GM19099 (cell line): ENCODE measurements around the gene RNASE7.

Experiments used
- POLR2A ChIP-seq: IDR thresholded peaks from 3 replicates; pipeline ENCODE4 v1.6.1; 2011; ENCODE audit warnings: low read depth; ENCODE audit not compliant: insufficient read length; ENCODE audit errors: extremely low read depth

Gene RNASE7

DNA sequence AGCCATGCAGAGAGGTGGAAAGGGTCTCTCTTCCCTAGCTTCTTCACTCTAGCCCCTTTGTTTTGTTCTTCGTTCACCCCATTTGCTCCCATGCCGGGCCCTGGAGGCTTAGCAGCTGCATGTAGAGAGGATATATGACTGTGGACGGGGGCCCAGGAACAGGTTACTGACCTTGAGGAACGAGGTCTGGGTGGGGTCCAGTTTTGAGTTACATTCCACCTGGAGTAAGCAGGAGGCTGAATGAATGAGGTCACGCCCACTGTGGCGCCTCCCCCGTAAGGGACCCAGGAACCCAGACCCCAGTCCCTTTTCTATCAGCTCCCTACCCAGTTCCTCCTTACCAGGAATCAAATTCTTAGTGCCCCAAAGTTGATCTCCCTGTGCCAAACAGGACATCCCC is 23.9 kb upstream of the RNASE7 start:
- TF ChIP-seq POLR2A = no peak

DNA sequence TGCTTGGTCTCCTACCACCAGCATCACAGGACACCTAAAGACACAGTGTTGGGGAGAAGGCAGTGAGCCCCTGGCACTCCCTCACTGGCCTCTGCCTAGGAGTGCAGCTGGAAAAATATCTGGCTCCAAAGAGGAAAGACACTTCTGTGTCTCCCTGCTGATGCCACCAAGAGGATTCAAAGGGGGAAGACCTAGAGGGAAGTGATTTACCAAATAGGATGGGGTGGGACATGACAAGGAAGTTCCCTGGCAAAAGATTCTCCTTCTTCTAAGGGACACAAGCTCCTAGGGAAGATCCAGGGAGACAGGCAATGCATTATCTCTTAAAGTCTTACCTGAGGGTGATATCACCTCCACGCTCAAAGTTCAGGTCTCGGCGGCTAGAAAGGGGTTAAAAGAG is 23.4 kb upstream of the RNASE7 start:
- TF ChIP-seq POLR2A = no peak

DNA sequence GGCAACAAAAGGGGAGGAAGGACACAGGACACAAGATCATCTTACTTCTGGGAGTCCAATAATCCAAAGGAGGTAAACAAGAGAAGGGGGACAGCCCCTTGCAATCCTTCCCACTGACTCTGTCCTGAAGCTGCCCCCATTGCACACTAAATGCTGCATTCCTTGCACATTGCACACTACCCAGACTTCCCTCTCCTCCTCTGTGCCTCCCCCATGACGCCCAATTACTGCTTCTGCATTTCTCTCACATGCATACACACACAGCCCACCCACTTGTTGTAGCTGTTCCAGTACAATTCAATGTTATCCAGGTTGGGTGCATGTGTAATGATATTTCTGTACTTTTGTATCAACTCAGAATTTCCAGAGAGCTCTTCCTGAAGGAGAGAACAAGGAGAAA is 22.8 kb upstream of the RNASE7 start:
- no peak for TF ChIP-seq POLR2A

DNA sequence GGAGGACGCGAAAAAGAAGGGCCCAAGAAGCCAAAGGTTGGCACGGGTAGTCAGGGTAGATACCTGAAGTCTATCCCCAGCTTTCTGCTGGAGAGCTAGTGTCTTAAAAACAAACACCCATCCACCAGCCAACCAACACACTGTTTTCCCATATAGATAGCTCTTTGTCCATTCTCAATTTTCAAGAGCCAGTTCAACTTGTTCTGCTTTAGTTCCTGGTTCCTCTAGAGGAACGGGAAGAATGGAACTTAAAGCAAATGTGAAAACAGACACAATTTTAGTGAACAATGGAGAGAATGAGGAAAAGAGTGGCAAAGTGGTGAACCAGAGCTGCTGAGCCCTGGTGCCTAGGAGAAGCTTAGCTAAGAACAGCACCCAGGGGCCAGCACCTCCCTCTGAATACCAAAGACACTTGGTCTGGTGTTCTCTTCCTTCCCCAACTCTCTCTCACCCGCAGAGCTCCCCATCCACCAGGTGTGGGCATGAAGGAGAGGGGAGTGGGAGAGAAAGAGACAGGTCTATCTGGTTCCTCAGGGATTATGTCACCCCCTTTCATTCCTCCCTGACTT is 21.1 kb upstream of the RNASE7 start:
- no peak for TF ChIP-seq POLR2A

DNA sequence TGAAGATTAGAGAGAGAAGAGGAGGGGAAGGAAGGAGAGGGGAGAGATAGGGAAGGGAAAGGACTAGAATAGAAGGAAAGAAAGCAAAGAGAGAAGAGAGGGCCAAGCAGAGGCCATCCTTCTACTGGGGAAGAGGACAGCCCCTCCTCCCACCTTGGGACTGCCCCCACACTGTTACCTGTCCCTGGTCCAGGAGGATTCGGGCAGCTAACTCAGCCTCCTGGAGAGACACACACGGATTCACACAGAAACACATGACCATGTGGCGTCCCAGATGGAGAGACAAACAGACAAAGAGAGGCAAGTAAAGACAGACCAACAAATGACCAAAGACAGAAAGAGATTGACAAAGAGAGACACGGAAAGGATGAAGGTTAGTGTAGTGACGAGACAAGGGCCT is 19.5 kb upstream of the RNASE7 start:
- TF ChIP-seq POLR2A = no peak

DNA sequence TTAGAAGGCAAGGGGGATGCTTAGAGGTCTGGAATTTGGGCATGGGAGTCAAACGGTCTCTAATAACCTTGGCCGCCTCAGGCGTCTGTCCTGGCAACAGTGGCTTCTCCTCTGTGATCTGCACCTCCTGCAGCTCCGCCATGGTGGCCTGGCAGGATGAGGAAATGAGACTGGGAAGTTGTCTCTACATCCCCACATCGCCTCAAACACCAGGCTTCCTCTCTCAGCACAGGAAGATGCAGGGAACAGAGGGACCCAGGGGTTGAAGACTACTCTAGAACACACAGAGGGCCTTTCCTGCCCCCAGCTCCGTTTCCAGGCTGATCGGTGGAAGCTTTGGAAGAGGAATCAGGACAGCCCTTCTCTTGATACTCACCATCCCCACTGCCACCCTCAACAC is 19.0 kb upstream of the RNASE7 start:
- TF ChIP-seq POLR2A = no peak

DNA sequence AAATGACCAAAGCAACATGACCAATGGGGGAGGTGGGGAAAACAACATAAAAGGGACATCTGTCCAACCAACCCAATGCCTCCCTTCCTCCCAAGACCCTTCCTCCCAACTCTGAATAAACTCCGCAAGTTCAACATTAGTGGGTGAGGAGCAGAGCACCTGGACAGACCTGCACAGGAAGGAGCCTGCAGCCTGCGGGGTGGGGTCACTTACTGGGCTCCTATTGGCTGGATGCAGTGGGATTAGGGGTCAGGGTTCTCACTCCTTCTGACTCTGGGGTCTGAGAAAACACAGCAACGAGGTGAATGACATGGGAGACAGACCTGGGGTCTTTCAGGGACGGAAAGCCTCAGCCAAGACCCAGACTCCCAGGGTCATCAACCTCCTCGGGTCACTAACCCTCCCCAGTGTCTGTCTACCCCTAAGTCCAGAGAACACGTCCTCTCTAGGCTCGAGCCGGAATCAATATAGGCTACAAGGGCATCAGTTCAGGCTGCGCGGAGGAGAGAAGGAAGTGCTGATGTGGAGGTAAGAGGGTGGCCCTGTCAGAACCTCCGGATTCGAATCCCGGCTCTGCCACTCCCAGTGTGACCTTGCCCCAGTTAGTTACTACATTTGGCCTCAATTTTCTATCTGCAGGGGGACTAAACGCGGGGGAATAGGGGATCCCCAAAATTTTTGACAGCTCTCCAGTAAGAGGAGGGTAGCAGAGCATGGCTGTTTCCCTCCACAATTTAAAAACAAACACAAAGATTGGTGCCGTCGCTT is 18.2 kb upstream of the RNASE7 start:
- TF ChIP-seq POLR2A = no peak

DNA sequence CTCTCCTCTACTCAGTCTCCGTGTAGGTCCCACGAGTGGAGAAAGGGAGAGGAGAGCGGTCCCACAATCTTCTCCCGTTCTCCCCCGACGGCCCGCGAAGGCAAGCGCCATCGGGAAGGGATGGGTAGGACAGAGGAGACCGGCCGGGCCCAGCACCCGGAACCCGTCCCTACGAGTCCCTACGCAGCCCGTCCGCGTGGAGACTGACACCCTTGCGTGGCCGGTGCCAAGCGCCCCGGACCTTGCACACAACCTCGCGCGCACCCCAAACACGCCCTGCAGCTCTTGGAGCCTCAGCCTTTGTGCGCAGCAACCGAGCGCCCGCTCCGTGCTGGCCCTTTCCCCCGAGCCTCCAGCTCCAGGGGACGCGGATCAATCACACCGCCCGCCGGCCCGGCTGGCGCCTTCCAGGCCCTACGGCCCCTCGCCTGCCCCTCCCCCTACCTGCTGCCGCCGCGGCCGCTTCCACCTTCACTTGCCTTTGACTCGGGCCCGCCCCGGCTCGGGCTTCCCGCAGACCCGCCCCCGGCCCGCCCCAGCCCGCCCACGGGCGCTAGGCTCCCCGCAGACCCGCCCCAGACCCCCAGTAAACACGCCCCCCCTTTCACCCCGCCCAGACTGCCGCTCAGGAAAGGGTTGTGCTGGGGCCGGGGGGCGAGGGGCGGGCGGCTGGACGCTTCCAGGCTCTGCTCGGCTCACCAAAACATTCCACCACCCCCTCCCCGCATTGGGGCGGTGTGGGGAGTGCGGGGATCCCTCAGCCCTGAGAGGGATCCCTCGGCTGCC is 17.4 kb upstream of the RNASE7 start, which contains the start of gene NDRG2:
Gene NDRG2, minus strand, starts transcription at position 477 of the 786 bp plus-strand sequence. CDS start 1,746 bp downstream, outside the sequence.
- no peak for TF ChIP-seq POLR2A

DNA sequence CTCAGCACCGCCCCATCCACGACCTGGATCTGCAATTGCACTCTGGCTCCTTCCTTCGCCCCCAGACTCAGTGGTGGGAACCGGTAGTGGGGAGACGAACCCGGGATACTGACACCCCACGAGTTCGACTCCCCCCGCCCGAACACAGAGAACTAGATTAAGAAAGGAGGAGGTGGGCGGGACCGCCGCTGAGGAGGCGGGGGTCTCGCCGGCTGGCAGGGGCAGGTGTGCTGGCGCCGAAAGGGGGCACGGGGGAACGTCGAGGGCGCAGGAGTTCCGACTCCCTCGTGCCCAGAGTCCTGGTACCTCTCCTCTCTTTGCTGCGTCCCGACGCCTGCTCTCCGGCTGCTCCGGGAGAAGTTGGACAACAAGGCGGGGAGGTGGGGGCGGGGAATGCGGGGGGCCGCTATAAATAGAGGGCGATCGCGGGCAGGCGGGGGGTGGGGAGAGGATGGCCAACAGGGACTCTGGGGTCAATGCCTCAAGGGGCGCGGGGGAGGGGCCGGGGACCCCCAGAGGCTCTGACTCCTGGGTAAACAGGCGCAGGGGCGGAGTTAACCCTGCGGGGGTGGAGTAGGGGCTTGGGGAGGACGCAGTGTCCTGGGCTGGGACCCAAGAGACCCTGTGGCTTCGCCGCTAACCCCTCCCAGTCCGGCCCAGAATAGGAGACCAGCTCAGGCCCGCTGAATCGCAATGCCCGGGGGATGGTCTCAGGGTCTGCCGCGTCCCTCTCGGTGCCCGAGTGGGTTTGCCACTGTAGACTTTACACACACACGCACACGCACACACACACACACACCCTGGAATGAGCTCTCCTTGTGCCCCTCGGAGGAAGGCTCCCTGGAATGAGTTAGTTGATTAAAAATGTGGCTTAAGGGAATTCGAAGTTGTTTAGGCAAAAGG is 16.5 kb upstream of the RNASE7 start:
- TF ChIP-seq POLR2A = no peak

DNA sequence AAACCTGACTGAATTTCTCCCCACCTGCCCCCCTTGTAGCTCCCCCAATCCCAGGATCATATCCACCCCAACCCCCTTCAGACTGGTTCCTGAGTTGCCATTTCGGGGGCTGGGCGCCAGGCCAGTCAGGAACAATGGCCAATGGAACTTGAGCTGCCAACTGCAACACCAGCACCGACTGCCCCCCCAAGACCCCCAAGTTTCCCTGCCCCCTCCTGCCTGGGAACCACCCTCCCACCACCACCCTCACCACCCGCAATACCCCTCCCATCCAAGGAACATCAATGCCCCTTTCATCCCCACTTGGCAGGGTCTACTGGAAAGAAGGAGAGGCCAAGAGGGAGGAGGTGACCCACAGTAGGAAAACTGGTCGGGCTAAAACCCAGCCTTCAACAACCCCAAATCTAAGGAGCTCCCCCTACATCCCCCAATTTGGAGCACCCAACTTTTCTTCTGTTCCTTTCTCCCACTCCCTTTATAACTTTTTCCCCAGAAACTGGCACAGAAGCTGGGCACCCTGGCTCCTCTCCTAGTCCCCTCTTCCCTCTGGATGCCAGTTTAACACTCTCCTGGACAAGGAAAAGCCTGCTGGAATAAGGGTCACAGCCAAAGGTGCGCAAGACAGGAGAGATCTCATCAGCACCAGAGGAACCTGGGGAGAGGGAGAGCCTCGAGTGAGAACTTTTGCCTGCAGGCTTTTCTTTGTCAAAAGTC is 15.7 kb upstream of the RNASE7 start:
- no peak for TF ChIP-seq POLR2A

DNA sequence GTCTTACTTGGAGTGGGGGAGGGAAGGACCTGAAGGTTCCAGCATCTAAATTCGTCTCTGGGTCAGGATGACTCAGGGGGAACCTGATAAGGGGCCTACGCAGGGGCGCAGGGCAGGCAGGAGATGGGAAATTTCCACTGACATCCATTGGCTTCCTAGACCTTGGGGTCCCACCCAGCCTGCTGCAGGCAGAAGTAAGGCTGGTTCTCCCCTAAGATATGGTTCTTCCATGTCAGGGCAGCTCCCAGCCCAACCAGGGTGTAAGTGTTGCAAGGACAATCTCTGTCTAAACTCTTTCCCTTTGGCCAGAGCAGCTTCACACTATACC is 15.2 kb upstream of the RNASE7 start:
- TF ChIP-seq POLR2A = no peak

DNA sequence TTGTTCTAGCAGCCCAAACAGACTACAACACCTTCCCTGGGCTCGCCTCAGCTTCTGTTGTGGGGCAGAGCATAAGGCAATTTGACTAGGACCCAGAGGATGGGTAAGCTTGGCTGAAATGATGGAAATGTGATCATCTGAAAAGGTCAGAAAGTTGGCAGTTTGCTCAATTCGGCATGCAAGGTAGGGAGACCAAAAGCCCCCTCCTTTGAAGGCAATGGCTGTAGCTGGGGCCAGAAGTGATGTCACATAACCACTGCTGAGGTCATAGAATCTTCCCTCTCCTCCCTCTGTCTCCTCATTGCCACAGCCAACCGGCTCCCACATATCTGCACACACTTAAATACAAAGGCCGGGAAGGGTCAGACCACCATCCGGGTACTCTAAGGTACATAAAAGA is 12.2 kb upstream of the RNASE7 start, which contains the start of gene TPPP2:
Gene TPPP2, plus strand, starts transcription at position 301 of the 400 bp plus-strand sequence. CDS start 365 bp downstream, outside the sequence.
- TF ChIP-seq POLR2A = no peak

DNA sequence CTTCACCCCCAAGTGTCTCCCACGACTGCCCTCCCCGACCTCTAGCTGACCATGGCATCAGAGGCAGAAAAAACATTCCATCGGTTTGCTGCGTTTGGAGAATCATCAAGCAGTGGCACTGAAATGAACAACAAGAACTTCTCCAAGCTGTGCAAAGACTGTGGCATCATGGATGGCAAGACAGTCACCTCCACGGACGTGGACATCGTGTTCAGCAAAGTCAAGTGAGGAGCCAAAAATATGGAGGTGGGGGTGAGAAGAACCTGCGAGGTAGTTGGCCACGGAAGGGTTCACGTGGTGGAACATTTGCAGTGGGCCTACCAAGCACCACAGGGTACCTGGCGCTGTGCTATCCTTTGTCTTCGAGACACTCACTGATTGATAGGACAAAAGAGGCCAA is 11.6 kb upstream of the RNASE7 start:
- no peak for TF ChIP-seq POLR2A

DNA sequence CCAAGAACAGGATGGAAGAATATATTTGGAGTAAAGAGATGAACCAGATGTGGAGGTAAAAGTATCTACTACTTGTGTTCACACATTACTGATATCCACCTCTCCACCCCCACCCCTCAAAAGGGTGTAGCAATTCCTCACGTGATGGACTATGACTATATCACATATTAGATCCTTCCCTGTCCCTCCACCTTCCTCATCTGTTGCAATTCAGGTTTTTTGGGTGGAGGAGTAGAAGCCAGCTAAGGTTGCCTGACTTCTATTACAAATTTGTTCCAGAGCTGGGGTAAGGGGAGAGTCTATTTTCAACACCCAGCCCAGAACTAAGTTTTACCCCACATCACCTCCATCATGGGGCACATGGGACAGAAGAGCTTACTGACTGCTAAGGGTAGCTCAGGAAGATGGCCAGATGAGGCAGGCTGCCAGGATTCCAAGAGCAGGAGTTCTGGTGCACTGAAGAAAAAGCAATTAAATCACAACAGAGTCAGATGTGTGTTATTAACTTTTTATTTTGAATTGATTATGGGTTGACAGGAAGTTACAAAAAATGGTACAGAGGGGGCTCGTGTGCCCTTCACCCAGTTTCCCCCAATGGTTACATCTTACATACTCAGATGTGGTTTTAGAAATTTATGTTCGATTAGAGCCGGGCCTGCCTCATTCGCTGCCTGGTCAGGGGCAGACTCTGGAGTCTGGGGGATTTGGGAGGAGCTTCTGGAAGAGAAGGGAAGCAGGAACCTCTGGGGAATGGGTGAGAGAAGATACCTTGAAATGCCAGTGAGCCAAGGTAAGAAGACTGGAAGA is 9.6 kb upstream of the RNASE7 start:
- no peak for TF ChIP-seq POLR2A

DNA sequence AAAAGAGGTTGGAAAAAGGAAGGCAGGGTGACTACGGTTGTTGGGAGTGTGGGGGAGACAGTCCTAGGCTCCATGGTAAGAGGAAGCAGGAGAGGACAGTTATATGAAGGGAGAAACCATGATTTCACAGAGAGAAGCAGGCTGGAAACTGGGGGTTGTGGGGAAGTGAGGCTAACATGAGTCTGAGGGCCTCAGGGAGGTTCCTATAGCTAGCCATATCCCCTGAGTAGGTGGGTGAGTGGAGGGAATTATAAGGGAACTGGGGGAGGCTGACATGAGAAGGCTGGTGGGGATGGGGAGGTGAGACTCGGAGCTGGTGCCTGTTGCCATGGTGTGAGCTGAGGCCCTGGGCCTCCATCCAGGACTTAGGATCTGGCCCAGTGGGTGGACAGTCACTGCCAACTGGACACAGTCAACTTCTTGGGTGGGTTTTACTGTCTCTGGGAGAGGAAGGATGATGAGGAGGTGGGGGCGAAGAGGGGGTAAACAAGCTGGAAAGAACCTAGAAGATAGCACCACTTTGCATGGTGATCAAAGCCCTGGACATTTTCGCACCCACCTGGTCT is 8.9 kb upstream of the RNASE7 start:
- TF ChIP-seq POLR2A = no peak
